HG03039 (cell line): ENCODE results near the gene COL8A1.

Experiments used
- ATAC-seq: cut with Tn5 transposase; IDR thresholded peaks from one replicate; pipeline ENCODE4 v1.9.1; 2021; ENCODE audit warnings: mild to moderate bottlenecking, moderate library complexity; ENCODE audit not compliant: unreplicated experiment

Gene COL8A1

GRCh38 chr3:99781761-99782160 is 143.4 kb downstream of the COL8A1 start:
- ATAC-seq, result no peak

GRCh38 chr3:99783011-99783573 is 144.7 kb downstream of the COL8A1 start:
- no peak for ATAC-seq

- peak; percentile 95 for ATAC-seq
Measured at GRCh38 chr3:99789011-99789721, 150.8 kb downstream of the COL8A1 start.

GRCh38 chr3:99794485-99794884 is 156.1 kb downstream of the COL8A1 start:
- ATAC-seq, result no peak

GRCh38 chr3:99795573-99795972 is 157.2 kb downstream of the COL8A1 start:
- no peak for ATAC-seq

GRCh38 chr3:99799422-99799821 is 161.0 kb downstream of the COL8A1 start:
- ATAC-seq, result no peak

GRCh38 chr3:99803297-99803696 is 164.9 kb downstream of the COL8A1 start:
- no peak for ATAC-seq

GRCh38 chr3:99805160-99805559 is 166.8 kb downstream of the COL8A1 start:
- ATAC-seq, result no peak

- peak; percentile 56 for ATAC-seq
Measured at GRCh38 chr3:99808163-99808794, 169.9 kb downstream of the COL8A1 start.

- ATAC-seq, result no peak
Measured at GRCh38 chr3:99809565-99809964, 171.2 kb downstream of the COL8A1 start.

- ATAC-seq, result no peak
Measured at GRCh38 chr3:99810403-99810802, 172.0 kb downstream of the COL8A1 start.

- no peak for ATAC-seq
Measured at GRCh38 chr3:99817047-99817436, 178.6 kb downstream of the COL8A1 start.

- ATAC-seq, result peak; percentile 97
Measured at GRCh38 chr3:99817437-99818240, 179.2 kb downstream of the COL8A1 start, which contains the start of gene CMSS1. TSS of gene CMSS1 (plus strand) at chr3:99817862.

- ATAC-seq, result no peak
Measured at GRCh38 chr3:99818818-99819217, 180.4 kb downstream of the COL8A1 start.

GRCh38 chr3:99823723-99824711 is 185.6 kb downstream of the COL8A1 start:
- no peak for ATAC-seq

- no peak for ATAC-seq
Measured at GRCh38 chr3:99825004-99825640, 186.7 kb downstream of the COL8A1 start.

- ATAC-seq, result no peak
Measured at GRCh38 chr3:99829844-99830243, 191.4 kb downstream of the COL8A1 start.

GRCh38 chr3:99833617-99834205 is 195.3 kb downstream of the COL8A1 start:
- ATAC-seq, result no peak

GRCh38 chr3:99834211-99834957 is 196.0 kb downstream of the COL8A1 start:
- no peak for ATAC-seq
